GM03348 (cell line): ENCODE measurements around the gene TMEM240.

ENCODE experiments used
- DNase-seq: peaks from one replicate; pipeline ENCODE4 v3.0.0; 2012; ENCODE audit warnings: low spot score

The TMEM240 gene

GRCh38 chr1:1540090-1540817 lies at the start of gene TMEM240:
Gene TMEM240 (minus strand): TSS chr1:1540624. CDS start chr1:1540346, 278 bp downstream.
- DNase-seq, result peak; percentile 96

GRCh38 chr1:1583347-1584010 lies 43.1 kb upstream of the TMEM240 start:
- no peak for DNase-seq

GRCh38 chr1:1582585-1583346 lies 42.3 kb upstream of the TMEM240 start:
- no peak for DNase-seq

GRCh38 chr1:1578371-1578940 lies 38.0 kb upstream of the TMEM240 start:
- DNase-seq, result no peak

GRCh38 chr1:1577367-1578011 lies 37.1 kb upstream of the TMEM240 start:
- no peak for DNase-seq

GRCh38 chr1:1574721-1575537 lies 34.5 kb upstream of the TMEM240 start, which contains the start of gene SSU72:
Gene SSU72 (minus strand): TSS chr1:1574863. CDS start chr1:1574557, 306 bp downstream.
- DNase-seq, result peak; percentile 97

- DNase-seq, result peak; percentile 89
Measured at GRCh38 chr1:1573843-1574720, 33.7 kb upstream of the TMEM240 start.

GRCh38 chr1:1569341-1569740 lies 28.9 kb upstream of the TMEM240 start:
- DNase-seq, result no peak

- no peak for DNase-seq
Measured at GRCh38 chr1:1567891-1568291, 27.5 kb upstream of the TMEM240 start.

GRCh38 chr1:1567152-1567875 lies 26.9 kb upstream of the TMEM240 start:
- no peak for DNase-seq

- no peak for DNase-seq
Measured at GRCh38 chr1:1565340-1565739, 24.9 kb upstream of the TMEM240 start.

- no peak for DNase-seq
Measured at GRCh38 chr1:1564268-1564667, 23.8 kb upstream of the TMEM240 start.

- DNase-seq, result no peak
Measured at GRCh38 chr1:1563688-1564087, 23.3 kb upstream of the TMEM240 start.

GRCh38 chr1:1562556-1563195 lies 22.3 kb upstream of the TMEM240 start:
- DNase-seq, result no peak

- no peak for DNase-seq
Measured at GRCh38 chr1:1561801-1562470, 21.5 kb upstream of the TMEM240 start.

- DNase-seq, result no peak
Measured at GRCh38 chr1:1560178-1560577, 19.8 kb upstream of the TMEM240 start.

- no peak for DNase-seq
Measured at GRCh38 chr1:1559066-1559465, 18.6 kb upstream of the TMEM240 start.

- no peak for DNase-seq
Measured at GRCh38 chr1:1558591-1558990, 18.2 kb upstream of the TMEM240 start.
